IMR-90 (cell line): Measurements from ENCODE around the gene ADH5.

ENCODE experiments used
- POLR2A ChIP-seq: IDR thresholded peaks from 2 replicates; pipeline ENCODE4 v1.6.1; 2012; ENCODE audit warnings: mild to moderate bottlenecking, low read depth, low read length
- RAD21 ChIP-seq: IDR thresholded peaks from 2 replicates; pipeline ENCODE4 v1.6.1; 2012; ENCODE audit warnings: low read length, improper control_type of control experiment
- RCOR1 ChIP-seq: IDR thresholded peaks from 2 replicates; pipeline ENCODE4 v1.6.1; 2012; ENCODE audit warnings: mild to moderate bottlenecking, low read length, improper control_type of control experiment; ENCODE audit not compliant: insufficient replicate concordance
- SMC3 ChIP-seq: fragments of 150-350 bp; IDR thresholded peaks from 2 replicates; pipeline ENCODE4 v1.6.1; 2016; ENCODE audit warnings: low read depth, mild to moderate bottlenecking, antibody characterized with exemption, low read length, moderate library complexity
- USF2 ChIP-seq: fragments of 150-350 bp; IDR thresholded peaks from 2 replicates; pipeline ENCODE4 v1.6.1; 2017; ENCODE audit warnings: mild to moderate bottlenecking, antibody characterized with exemption, low read length, low read depth
- TF ChIP-seq, protein P1 (sequence below): conservative IDR thresholded peaks from 2 replicates; pipeline ENCODE4 v1.5.1; 2012; ENCODE audit warnings: mild to moderate bottlenecking, low read depth, low read length, improper control_type of control experiment

DNA sequence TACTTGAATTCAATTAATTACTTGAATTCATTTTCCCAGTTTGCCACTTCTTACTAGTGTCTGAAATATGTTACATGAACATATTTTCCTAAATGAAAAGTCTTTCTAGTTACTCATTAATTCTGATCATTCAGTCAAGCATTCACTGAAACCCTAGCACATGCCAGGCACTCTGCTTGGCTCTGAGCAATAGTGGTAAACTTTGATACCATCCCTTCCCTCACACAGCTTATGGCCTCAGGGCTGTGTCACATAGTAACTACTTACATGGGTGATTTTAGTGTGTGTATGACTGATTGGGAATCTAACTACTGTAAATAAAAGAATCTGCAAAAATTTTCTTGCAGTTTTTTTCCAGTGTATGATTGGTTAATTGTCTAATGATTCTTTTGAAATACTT, 60.4 kb downstream of the ADH5 start:
- TF ChIP-seq, protein P1, sequence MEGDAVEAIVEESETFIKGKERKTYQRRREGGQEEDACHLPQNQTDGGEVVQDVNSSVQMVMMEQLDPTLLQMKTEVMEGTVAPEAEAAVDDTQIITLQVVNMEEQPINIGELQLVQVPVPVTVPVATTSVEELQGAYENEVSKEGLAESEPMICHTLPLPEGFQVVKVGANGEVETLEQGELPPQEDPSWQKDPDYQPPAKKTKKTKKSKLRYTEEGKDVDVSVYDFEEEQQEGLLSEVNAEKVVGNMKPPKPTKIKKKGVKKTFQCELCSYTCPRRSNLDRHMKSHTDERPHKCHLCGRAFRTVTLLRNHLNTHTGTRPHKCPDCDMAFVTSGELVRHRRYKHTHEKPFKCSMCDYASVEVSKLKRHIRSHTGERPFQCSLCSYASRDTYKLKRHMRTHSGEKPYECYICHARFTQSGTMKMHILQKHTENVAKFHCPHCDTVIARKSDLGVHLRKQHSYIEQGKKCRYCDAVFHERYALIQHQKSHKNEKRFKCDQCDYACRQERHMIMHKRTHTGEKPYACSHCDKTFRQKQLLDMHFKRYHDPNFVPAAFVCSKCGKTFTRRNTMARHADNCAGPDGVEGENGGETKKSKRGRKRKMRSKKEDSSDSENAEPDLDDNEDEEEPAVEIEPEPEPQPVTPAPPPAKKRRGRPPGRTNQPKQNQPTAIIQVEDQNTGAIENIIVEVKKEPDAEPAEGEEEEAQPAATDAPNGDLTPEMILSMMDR, result no peak
- TF ChIP-seq POLR2A (no peak), RAD21 (no peak), RCOR1 (no peak), SMC3 (no peak), USF2 (no peak)
